ENCODE data around the gene UBE2V1.
"Not testable (repeated sequence)": the region's sequence is repeated elsewhere in the genome, so short reads cannot be mapped to it uniquely, and the experiment has no call there.

Gene UBE2V1

GRCh38 chr20:50112512-50113419 lies at the start of gene UBE2V1:
Gene UBE2V1 (minus strand): TSS chr20:50113150. CDS start chr20:50113128, 22 bp downstream.
- peak; percentile 47 to 95 (median 85) for DNase-seq

GRCh38 chr20:50161494-50161893 lies 48.5 kb upstream of the UBE2V1 start:
- not testable (repeated sequence) for DNase-seq

- DNase-seq = peak in 50 of 51 donors; percentile 45 to 93 (median 83)
Observed at GRCh38 chr20:50153500-50154377, 40.8 kb upstream of the UBE2V1 start, which contains the start of gene PEDS1. Gene PEDS1 (minus strand): TSS chr20:50153723. CDS start chr20:50153637, 86 bp downstream.

GRCh38 chr20:50153153-50153499 lies 40.2 kb upstream of the UBE2V1 start:
- DNase-seq = peak in 2 of 51 donors; percentile 54 to 56

- no peak for DNase-seq
Observed at GRCh38 chr20:50152394-50153152, 39.6 kb upstream of the UBE2V1 start.

- DNase-seq = no peak
Observed at GRCh38 chr20:50151034-50151743, 38.2 kb upstream of the UBE2V1 start.

- DNase-seq = no peak
Observed at GRCh38 chr20:50149481-50150254, 36.7 kb upstream of the UBE2V1 start.

- no peak for DNase-seq
Observed at GRCh38 chr20:50146732-50147662, 34.0 kb upstream of the UBE2V1 start.

GRCh38 chr20:50146214-50146613 lies 33.3 kb upstream of the UBE2V1 start:
- no peak for DNase-seq

GRCh38 chr20:50145566-50145965 lies 32.6 kb upstream of the UBE2V1 start:
- DNase-seq = no peak

GRCh38 chr20:50144362-50144761 lies 31.4 kb upstream of the UBE2V1 start:
- no peak for DNase-seq

- no peak for DNase-seq
Observed at GRCh38 chr20:50142812-50143211, 29.9 kb upstream of the UBE2V1 start.

- no peak for DNase-seq
Observed at GRCh38 chr20:50141811-50142561, 29.0 kb upstream of the UBE2V1 start.

- DNase-seq = no peak
Observed at GRCh38 chr20:50141018-50141675, 28.2 kb upstream of the UBE2V1 start.

- DNase-seq = peak in 2 of 51 donors; percentile 9 to 31
Observed at GRCh38 chr20:50140339-50140859, 27.4 kb upstream of the UBE2V1 start.

- peak in 47 of 51 donors; percentile 11 to 92 (median 70) for DNase-seq
Observed at GRCh38 chr20:50138479-50139393, 25.8 kb upstream of the UBE2V1 start.
